GM12801 (cell line): ENCODE measurements around the gene ICAM1.

ENCODE experiments used
- CTCF ChIP-seq: IDR thresholded peaks from one replicate; pipeline ENCODE4 v1.5.1; 2011; ENCODE audit warnings: control low read depth; ENCODE audit not compliant: insufficient read length; ENCODE audit errors: extremely low read depth

The ICAM1 gene

GRCh38 chr19:10321417-10321797 lies 50.5 kb downstream of the ICAM1 start:
- TF ChIP-seq CTCF: no peak

GRCh38 chr19:10321874-10322835 lies 51.2 kb downstream of the ICAM1 start:
- TF ChIP-seq CTCF: no peak

GRCh38 chr19:10325732-10326131 lies 54.8 kb downstream of the ICAM1 start:
- no peak for TF ChIP-seq CTCF

- no peak for TF ChIP-seq CTCF
Observed at GRCh38 chr19:10327793-10328192, 56.9 kb downstream of the ICAM1 start.

- TF ChIP-seq CTCF: no peak
Observed at GRCh38 chr19:10328558-10329429, 57.9 kb downstream of the ICAM1 start.

- TF ChIP-seq CTCF: no peak
Observed at GRCh38 chr19:10329555-10329954, 58.6 kb downstream of the ICAM1 start.

- no peak for TF ChIP-seq CTCF
Observed at GRCh38 chr19:10332158-10332964, 61.4 kb downstream of the ICAM1 start.
